ENCODE results near the gene KIAA0513. TPM values are rescaled to one million over a fixed set of nuclear protein-coding genes. Genes with fewer than 3 reads are reported as not detected.
A peak's percentile ranks its signal among the peaks of the same experiment; 100 is the strongest.

The KIAA0513 gene
- total RNA-seq, 1 donor from 2014 or later: 16.3 TPM

- H3K4me1 Mint-ChIP-seq (ENCODE audit: low read depth): peaks cover 24% of the 10 kb centered on the region
- H3K27me3 Mint-ChIP-seq: no peaks in the 10 kb centered on the region
- H3K4me3 Mint-ChIP-seq (ENCODE audit: low read depth): no peak overlapping the region
- no peak for TF ChIP-seq CTCF (IDR thresholded peaks at IDR 0.05; ENCODE audit: unreplicated experiment)
- peaks cover 43% of the 10 kb centered on the region for H3K36me3 Mint-ChIP-seq (ENCODE audit: insufficient read depth)
- DNase-seq (ENCODE audit: low spot score, unreplicated experiment): no peak
- H3K9me3 Mint-ChIP-seq (ENCODE audit: low read depth): no peaks in the 10 kb centered on the region
- peak overlapping the region; percentile 60 for H3K27ac Mint-ChIP-seq
These were observed 36.8 kb upstream of the KIAA0513 start for GRCh38 chr16:84990782-84991181.

DNA sequence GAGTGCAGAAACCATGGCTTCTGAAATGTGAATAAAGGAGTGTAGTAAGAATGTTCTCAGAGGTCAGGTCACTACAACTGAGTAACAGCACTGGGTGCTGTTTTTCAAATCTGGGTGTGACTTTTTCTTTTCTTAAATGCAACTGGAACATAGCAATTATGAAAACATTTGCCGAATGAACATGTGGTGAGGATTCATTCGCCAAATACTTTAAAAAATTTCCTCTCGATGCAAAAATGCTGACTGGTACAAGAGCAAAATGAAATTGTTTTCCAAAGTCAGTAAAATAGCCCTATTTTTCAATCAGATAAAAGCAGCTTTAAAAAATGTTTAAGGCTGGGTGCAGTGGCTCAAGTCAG is 34.9 kb upstream of the KIAA0513 start:
- H3K4me1 Mint-ChIP-seq (ENCODE audit: low read depth): peaks cover 20% of the 10 kb centered on the region
- H3K27ac Mint-ChIP-seq: peak overlapping the region; percentile 71
- no peak for TF ChIP-seq CTCF (IDR thresholded peaks at IDR 0.05; ENCODE audit: unreplicated experiment)
- no peak for DNase-seq (ENCODE audit: low spot score, unreplicated experiment)
- peaks cover 36% of the 10 kb centered on the region for H3K36me3 Mint-ChIP-seq (ENCODE audit: insufficient read depth)
- H3K27me3 Mint-ChIP-seq: no peaks in the 10 kb centered on the region
- H3K4me3 Mint-ChIP-seq (ENCODE audit: low read depth): no peak overlapping the region
- no peaks in the 10 kb centered on the region for H3K9me3 Mint-ChIP-seq (ENCODE audit: low read depth)

DNA sequence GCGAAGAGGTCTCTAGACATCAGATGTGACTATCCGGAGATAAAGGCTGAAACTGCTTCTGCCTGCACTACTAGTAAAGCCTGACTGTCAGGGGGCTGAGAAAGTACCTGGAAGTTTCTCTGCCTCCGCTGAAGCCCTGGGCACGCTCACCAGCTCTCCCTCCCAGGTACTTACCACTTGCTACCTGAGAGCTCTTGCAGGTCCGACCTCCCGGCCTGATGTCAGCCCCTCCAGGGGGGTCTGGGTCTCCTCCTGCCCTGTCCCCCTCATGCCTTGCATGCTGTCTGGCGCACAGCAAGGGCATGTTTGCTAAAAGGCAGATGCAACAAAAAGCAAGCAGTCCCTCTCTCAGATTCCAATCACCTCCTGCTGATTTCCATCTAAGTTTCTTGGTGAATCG is 33.7 kb upstream of the KIAA0513 start:
- H3K4me1 Mint-ChIP-seq (ENCODE audit: low read depth): peaks cover 22% of the 10 kb centered on the region
- no peak overlapping the region for H3K4me3 Mint-ChIP-seq (ENCODE audit: low read depth)
- peaks cover 32% of the 10 kb centered on the region for H3K36me3 Mint-ChIP-seq (ENCODE audit: insufficient read depth)
- H3K27me3 Mint-ChIP-seq: no peaks in the 10 kb centered on the region
- H3K9me3 Mint-ChIP-seq (ENCODE audit: low read depth): no peaks in the 10 kb centered on the region
- no peak for TF ChIP-seq CTCF (IDR thresholded peaks at IDR 0.05; ENCODE audit: unreplicated experiment)
- no peak for DNase-seq (ENCODE audit: low spot score, unreplicated experiment)
- peak overlapping the region; percentile 96 for H3K27ac Mint-ChIP-seq

DNA sequence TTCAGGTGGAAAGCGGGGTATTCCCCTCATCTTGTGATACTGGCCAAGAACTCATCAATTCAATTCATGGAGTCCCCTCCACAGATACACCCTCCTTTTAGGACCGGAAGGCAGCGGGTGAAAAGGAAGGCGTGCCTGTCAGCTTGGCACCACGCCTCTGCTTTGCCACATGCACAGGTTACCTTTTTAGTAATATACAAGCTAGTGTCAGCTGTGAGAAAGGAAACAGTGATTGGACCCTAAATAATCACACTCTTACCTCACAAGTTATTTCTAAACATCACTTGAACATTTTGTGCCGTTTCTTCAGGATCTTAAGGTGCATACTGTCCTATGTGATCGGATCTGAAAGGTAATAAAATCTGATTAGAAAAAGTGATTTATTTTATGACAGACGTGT is 31.9 kb upstream of the KIAA0513 start:
- no peak for DNase-seq (ENCODE audit: low spot score, unreplicated experiment)
- Mint-ChIP-seq H3K36me3 (ENCODE audit: insufficient read depth) (peaks cover 24% of the 10 kb centered on the region), H3K27ac (peak overlapping the region; percentile 96), H3K27me3 (no peaks in the 10 kb centered on the region), H3K4me3 (ENCODE audit: low read depth) (no peak overlapping the region), H3K9me3 (ENCODE audit: low read depth) (no peaks in the 10 kb centered on the region), H3K4me1 (ENCODE audit: low read depth) (peaks cover 28% of the 10 kb centered on the region)
- TF ChIP-seq CTCF (IDR thresholded peaks at IDR 0.05; ENCODE audit: unreplicated experiment): no peak

- Mint-ChIP-seq H3K36me3 (ENCODE audit: insufficient read depth) (peaks cover 24% of the 10 kb centered on the region), H3K9me3 (ENCODE audit: low read depth) (no peaks in the 10 kb centered on the region), H3K27me3 (no peaks in the 10 kb centered on the region)
These were observed 31.2 kb upstream of the KIAA0513 start for GRCh38 chr16:84996365-84996764.

More at GRCh38 chr16:84996365-84996764, 31.2 kb upstream of the KIAA0513 start:
- TF ChIP-seq CTCF (IDR thresholded peaks at IDR 0.05; ENCODE audit: unreplicated experiment): no peak
- no peak for DNase-seq (ENCODE audit: low spot score, unreplicated experiment)
- Mint-ChIP-seq H3K4me3 (ENCODE audit: low read depth) (no peak overlapping the region), H3K27ac (peak overlapping the region; percentile 4), H3K4me1 (ENCODE audit: low read depth) (peaks cover 32% of the 10 kb centered on the region)

Measured in progenitor cell of endocrine pancreas (in vitro differentiated cells).